ENCODE data around the gene MAML1.
"Not testable (repeated sequence)": the region's sequence is repeated elsewhere in the genome, so short reads cannot be mapped to it uniquely, and the experiment has no call there.

The MAML1 gene

DNA sequence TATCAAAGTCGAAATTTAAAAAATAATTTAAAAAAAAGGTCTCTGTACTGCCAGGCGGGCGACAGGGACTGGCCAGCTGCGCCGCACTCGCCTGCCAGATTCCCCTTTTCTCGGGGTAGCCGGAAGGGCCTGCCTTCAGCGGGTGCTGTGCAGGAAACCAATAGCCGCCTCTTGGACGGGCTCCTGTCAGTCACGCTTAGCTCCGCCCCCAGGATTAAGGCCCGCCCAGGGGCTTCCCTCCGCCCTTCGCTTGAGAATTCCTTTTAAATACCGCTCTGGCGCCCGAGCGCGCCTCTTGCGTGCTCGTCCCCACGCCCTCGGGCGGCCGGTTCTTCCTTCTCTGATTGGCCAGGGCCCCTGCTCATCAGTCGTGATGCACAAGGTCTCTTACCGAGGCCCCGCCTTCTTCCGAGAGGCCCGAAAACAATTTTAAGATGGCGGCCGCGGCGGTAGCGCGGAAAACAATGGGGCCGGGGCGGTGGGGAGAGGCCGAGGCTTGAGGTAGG lies at the start of gene MAML1:
TSS of gene MAML1 (plus strand) at position 411 of the 506 bp plus-strand sequence. CDS start 291 bp downstream, outside the sequence.
- DNase-seq = peak; percentile 100

DNA sequence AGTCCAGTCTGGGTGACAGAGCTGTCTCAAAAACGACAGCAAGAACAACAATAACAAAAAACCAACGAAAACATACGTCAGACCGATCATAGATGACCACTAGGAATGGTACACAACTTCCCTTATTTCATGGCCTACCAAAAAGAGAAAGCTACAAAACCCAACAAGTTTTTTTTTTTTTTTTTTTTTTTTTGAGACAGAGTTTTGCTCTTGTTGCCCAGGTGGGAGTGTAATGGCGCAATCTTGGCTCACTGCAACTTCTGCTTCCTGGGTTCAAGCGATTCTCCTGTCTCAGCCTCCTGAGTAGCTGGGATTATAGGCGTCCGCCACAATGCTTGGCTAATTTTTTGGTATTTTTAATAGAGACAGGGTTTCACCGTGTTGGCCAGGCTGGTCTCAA lies 43.4 kb upstream of the MAML1 start:
- DNase-seq = not testable (repeated sequence)

GRCh38 chr5:179694561-179694960 lies 38.1 kb upstream of the MAML1 start:
- DNase-seq = no peak

- no peak for DNase-seq
Measured at GRCh38 chr5:179696603-179697002, 36.0 kb upstream of the MAML1 start.

GRCh38 chr5:179697108-179697507 lies 35.5 kb upstream of the MAML1 start:
- no peak for DNase-seq

GRCh38 chr5:179697543-179697942 lies 35.1 kb upstream of the MAML1 start:
- not testable (repeated sequence) for DNase-seq

- peak; percentile 100 for DNase-seq
Measured at GRCh38 chr5:179697993-179698934, 34.4 kb upstream of the MAML1 start.

GRCh38 chr5:179698935-179699615 lies 33.5 kb upstream of the MAML1 start, which contains the start of gene CANX:
TSS of gene CANX (plus strand) at chr5:179698967. CDS start at chr5:179705682, 6,715 bp downstream.
- DNase-seq = no peak

DNA sequence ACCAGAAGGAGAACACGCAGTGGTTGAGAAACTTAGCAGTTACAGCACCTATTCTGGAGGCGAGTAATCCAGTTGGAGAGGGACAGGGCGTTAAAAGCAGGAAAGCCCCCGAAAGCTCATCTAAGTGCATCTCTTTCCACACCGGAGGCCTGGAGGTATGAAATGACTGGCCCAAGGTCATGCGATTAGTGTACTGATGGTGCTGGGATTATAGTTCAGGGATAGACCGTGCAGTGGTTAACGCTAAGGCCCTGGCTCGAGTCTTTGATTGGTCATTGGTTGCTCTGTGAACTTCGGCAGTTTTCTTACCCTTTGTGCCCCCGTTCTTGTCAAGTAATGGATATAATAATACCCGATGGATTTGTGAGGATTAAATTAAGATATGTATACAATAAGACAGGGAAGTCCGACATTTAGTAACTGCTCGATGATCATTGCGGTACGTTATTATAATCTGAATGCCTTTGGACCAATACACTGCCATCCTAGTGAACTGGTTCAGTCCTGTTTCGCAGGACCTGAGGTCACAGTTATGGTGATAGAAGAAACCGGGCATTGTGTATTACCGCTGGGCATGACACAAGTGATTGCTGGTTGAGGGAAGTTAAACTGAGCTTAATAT lies 32.9 kb upstream of the MAML1 start:
- peak; percentile 38 for DNase-seq

DNA sequence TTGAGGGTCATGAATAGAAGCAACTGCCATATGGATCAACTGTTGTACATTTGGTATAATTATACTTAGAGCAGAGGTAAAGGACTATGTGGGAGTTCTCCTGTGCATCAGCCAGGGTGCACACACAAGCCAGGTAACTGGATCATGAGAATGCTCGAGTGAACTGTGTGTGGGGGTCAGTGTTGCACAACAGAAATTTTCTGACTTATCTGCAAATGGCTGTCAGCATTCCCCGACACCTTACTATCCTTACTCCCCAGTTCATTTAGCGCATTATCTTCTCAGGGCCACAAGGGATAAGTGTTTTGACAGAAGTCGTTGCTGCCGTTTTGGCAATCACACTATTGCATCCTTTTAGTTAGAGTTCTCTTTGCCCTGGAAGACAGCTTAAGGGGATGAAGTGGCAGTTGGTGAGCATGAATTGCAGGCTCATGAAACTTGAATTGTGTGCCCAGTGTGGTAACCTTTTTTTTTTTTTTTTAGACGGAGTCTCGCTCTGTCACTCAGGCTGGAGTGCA lies 32.2 kb upstream of the MAML1 start:
- no peak for DNase-seq

DNA sequence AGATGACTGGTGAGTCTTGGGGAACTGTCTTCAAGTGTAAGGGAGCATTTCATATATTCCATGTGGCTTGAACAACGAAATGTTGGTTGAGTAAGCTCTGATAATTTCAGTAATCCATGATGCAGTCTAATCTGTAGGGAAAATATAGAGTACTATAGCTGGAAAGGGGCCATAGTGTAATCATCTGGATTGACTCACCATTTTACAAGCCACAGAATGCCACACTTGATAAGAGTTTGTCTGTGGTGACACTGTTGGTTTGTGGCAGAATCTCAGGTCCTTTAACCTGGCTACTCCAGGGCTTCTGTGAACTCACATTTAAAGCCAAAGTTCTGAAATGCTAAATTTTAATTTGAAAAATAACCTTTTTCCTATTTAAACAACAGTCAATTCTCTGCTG lies 16.3 kb upstream of the MAML1 start:
- peak; percentile 17 for DNase-seq

DNA sequence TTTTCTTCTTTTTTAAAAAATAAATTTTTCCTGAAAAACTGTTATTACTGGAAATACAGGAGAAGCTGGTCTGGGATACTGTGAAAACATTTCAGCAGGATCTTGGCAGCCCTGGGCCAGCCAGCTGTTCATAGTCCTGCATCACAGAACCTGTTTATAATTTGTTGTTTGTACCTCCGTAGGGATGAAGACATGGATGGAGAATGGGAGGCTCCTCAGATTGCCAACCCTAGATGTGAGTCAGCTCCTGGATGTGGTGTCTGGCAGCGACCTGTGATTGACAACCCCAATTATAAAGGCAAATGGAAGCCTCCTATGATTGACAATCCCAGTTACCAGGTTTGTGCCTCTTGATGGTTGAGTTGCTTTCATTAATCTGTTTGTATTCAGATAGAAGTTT lies 12.4 kb upstream of the MAML1 start:
- no peak for DNase-seq

GRCh38 chr5:179724163-179724562 lies 8.5 kb upstream of the MAML1 start:
- no peak for DNase-seq

DNA sequence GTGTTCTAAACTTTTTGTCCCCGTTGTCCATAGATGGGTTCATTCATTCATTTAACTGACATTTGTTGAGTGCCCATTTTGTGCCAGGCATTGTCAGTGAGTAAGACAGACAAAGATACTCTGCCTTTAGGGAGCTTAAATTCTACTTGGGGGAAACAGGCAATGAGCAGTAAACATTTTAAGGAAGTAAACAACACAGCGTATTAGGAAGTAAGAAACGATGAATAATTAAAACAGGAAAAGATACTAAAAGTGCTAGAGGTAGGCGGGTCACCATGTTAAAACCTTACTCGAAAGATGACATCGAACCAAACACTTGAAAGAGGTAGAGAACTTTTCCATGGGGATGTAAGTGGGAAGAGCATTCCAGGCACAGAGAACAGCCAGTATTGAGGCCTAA lies 5.5 kb upstream of the MAML1 start:
- DNase-seq = no peak

DNA sequence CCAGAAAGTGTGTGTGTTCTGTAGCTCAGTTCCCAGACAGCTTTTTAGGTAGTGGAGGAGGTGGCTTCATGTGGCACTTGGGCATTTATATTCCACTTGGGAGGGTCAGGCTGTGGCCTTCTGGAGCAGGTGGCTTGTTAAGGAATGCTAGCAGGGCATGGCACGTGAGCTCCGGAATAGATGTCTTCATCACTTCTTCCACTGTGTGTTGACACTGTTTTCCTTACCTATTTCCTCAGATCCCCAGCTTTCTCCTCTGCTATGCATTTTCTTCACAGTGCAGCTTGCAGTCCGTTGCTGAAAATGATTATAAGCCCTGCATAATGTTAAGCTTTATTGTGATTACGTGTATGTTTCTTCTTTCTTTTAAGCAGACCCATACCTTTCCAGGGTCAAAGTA lies 3.3 kb upstream of the MAML1 start:
- no peak for DNase-seq

- DNase-seq = no peak
Measured at GRCh38 chr5:179729727-179730126, 2.9 kb upstream of the MAML1 start.

- DNase-seq = no peak
Measured at GRCh38 chr5:179730356-179730755, 2.3 kb upstream of the MAML1 start.

GRCh38 chr5:179730852-179731251 lies 1.8 kb upstream of the MAML1 start:
- DNase-seq = no peak

DNA sequence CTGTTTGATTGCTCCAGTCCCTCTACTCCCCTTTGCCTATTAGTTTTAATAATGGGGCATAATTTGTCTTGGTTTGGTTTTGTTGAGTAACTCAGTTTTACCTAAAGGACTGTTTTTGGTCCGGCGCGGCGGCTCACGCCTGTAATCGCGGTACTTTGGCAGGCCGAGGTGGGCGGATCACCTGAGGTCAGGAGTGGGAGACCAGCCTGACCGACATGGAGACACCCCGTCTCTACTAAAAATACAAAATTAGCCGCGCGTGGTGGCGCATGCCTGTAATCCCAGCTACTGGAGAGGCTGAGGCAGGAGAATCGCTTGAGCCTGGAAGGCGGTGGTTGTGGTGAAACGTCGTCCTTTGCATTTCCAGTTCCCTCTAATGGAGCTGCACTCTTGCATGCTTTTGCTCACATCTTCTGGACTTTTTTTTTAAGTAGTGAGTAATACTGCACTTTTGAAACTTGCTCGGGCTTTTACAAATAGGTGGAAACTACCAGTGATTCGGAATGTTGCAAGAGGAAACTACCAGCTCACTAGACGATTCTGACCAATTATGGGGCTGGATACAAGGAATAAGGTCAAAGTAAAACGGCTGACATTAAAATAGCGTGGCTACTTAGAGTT lies 721 bp upstream of the MAML1 start:
- DNase-seq = peak; percentile 76

DNA sequence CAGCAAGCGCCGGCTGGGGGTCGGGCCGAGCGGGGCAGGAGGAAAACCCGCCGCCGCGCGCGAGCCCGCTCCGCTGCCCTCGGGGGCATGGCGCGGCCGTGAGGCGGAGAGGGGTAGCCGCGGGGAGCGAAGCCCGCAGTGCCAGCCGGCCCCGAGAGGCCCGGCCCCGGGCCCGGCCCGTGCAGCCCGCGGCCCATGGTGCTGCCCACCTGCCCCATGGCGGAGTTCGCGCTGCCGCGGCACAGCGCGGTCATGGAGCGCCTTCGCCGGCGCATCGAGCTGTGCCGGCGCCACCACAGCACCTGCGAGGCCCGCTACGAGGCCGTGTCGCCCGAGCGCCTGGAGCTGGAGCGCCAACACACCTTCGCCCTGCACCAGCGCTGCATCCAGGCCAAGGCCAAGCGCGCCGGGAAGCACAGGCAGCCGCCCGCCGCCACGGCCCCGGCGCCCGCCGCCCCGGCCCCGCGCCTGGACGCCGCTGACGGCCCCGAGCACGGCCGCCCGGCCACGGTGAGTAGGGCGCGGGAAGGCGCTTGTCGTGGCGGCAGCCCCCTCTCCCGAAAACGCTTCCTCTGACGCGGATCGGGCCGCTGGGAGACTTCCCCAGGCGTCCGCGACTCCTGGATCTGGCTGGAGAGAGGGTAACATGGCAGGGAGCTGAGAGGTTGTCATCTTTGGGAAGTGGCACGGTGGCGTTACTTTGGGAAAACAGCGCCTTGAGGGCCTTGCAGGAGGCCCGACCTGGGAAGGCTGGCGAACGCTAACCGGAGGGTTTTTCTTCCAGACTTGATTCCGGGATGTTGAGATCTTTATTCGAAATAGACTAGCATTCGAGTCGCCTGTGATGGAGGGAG lies 523 bp downstream of the MAML1 start:
- DNase-seq = peak; percentile 48

DNA sequence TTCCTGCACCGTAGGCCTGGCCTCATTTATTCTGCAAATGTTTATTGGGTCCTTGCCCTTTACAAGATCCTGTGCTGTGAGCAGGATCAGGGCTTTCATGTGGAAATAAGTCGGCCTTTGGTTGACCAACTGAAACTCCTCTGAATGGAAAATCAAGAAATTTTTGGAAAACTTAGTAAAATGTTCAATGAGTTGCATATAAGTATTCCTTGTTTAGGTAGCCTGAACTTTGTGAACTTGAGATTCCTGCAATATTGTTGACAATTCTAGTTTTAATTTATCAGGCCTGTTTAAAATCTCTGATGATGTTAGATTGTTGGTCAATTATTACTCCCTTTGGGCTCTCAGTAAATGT lies 1.1 kb downstream of the MAML1 start:
- DNase-seq = no peak

All from EL (cell line).